ENCODE data around the gene HAGHL.

HAGHL gene

DNA sequence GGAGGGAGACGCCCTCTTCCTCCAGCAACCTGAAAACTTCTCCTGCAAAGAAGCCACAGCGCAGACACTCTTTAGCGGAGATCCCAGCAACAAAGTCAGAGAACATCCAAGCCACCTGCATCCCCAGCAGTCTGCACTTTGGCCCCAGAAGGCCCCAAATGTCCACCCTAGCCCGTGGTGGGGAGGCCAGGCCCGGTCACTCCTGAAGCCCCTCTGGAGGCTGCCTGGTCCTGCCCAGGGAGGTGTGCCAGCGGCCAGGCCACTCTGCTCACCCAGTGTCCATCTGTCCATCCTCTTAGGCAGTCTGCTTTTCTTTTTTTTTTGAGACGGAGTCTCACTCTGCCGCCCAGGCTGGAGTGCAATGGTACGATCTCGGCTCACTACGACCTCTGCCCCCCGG, 5.4 kb downstream of the HAGHL start:
- Histone ChIP-seq H3K4me3 (ENCODE audit: extremely low read depth, insufficient read depth, low read length, poor library complexity, severe bottlenecking) (no peak overlapping the region), H3K4me1 (ENCODE audit: control insufficient read depth, insufficient read depth, low read length, poor library complexity, severe bottlenecking) (peaks cover 4% of the 10 kb centered on the region), H3K36me3 (ENCODE audit: control insufficient read depth, insufficient read depth, low read length) (peaks cover 44% of the 10 kb centered on the region), H3K27ac (ENCODE audit: low read depth, low read length, severe bottlenecking) (no peak overlapping the region), H3K9me3 (ENCODE audit: control insufficient read depth, low read length) (no peaks in the 10 kb centered on the region)
- WGBS, 2 experiments (ENCODE audit: insufficient coverage in 2 of 2) = 96 to 97% methylated on average over 11 to 12 of the region's 12 CpGs

DNA sequence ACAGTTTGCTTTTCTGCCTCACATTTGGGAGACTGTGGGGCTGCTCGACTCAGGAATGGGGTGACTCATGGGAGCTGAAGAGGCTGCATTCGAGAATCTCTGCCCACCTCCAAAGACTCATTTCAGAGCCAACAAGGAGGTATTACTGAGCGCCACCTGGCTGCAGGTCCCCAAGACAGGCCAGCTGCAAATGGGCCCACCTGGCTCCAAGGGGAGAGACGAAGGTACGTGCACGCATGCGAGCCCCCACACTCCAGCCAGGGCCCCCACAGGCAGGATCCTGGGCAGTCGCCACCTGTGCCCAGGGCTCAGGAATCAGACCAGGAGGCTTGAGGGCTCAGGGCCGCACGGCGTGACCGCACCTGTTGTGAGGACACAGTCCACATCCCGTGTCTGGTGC, 6.0 kb downstream of the HAGHL start:
- H3K27ac ChIP-seq (ENCODE audit: low read depth, low read length, severe bottlenecking) = no peak overlapping the region

DNA sequence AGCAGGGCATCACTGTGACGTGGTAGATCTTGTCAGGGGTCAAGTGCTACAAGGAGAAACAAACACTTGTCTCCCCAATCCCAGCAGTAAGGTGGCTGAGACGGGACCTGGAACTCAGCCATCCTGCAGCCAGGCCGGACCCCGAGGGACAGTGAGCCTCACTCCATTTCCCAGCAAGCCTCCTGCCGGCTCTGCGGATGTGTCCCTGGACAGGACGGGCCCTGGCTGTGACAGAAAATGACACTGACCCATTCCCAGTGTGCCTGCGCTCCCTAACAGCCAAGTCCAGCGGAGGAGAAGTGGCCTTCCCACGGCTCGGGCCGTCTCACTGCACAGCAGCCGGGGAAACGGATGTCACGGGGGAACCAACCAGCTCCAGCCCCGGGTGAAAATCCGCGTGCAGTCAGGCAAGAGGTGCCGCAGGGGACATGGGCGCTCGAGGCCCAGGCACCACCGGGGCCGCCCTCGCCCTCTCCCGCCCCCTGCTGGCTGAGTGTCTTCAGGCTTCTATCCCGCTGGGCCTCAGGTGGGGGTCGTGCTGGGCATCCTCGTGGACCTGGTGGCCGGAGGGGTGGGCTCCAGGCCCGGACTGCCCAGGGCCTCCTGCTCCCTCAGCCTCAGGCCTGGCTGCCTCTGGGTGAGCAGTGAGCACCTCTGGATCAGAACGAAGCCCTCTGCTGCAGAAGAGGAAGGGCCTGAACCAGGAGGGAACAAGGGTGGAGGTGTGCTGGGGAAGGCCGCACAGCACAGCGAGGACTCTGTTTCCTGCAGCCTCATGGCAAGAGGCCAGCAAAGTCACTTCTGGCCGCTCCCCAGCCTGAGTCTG, 6.7 kb downstream of the HAGHL start:
- Histone ChIP-seq H3K36me3 (ENCODE audit: control insufficient read depth, insufficient read depth, low read length) (peaks cover 55% of the 10 kb centered on the region), H3K27ac (ENCODE audit: low read depth, low read length, severe bottlenecking) (no peak overlapping the region)
- 86 to 87% methylated on average over 33 to 34 of the region's 34 CpGs for WGBS, 2 experiments (ENCODE audit: insufficient coverage in 2 of 2)

More for the DNA sequence above, 6.0 kb downstream of the HAGHL start:
- Histone ChIP-seq H3K36me3 (ENCODE audit: control insufficient read depth, insufficient read depth, low read length) (peaks cover 50% of the 10 kb centered on the region), H3K9me3 (ENCODE audit: control insufficient read depth, low read length) (no peaks in the 10 kb centered on the region), H3K4me1 (ENCODE audit: control insufficient read depth, insufficient read depth, low read length, poor library complexity, severe bottlenecking) (no peaks in the 10 kb centered on the region), H3K4me3 (ENCODE audit: extremely low read depth, insufficient read depth, low read length, poor library complexity, severe bottlenecking) (no peak overlapping the region)
- 91 to 92% methylated on average over 13 of the region's 13 CpGs for WGBS, 2 experiments (ENCODE audit: insufficient coverage in 2 of 2)

DNA sequence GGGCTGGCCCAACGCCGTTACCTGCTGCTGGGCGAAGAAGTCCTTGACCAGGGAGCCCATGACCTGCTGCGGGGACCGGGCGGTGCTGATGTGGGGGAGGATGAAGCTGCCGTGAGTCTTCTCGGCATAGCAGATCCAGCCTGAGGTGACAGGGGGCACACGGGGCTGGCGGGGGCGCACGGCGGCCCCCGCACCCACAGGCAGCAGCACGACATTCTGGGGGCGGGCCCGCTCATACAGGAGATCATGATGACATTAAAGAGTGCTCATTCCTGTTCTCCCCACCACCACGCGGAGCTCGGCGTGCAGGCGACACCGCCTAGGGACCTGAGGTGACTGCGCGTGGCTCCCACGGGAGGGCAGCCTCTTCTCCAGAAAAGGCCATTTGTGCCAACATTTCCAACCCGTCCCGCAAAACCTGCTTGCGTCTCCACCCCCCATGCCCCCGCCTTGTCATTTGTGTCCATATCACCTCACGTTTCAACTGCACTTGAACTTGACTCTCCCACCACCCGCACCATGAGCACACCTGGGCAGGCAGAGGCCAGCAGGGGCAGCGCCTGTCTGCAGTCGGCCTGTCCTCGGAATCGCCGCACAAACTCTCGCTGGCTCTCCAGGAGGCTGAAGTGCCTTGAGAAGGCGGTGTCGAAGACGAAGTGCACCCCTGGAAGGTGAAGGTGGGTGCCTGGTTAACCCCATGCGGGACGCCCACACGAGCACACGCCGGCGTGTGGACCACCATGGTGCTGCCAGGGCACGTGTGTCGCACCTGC, 7.5 kb downstream of the HAGHL start:
- Histone ChIP-seq H3K4me1 (ENCODE audit: control insufficient read depth, insufficient read depth, low read length, poor library complexity, severe bottlenecking) (no peaks in the 10 kb centered on the region), H3K27ac (ENCODE audit: low read depth, low read length, severe bottlenecking) (no peak overlapping the region), H3K36me3 (ENCODE audit: control insufficient read depth, insufficient read depth, low read length) (peaks cover 62% of the 10 kb centered on the region), H3K4me3 (ENCODE audit: extremely low read depth, insufficient read depth, low read length, poor library complexity, severe bottlenecking) (no peak overlapping the region), H3K9me3 (ENCODE audit: control insufficient read depth, low read length) (no peaks in the 10 kb centered on the region)
- WGBS, 2 experiments (ENCODE audit: insufficient coverage in 2 of 2) = 94 to 95% methylated on average over 42 to 48 of the region's 49 CpGs

More for the DNA sequence above, 6.7 kb downstream of the HAGHL start:
- Histone ChIP-seq H3K4me3 (ENCODE audit: extremely low read depth, insufficient read depth, low read length, poor library complexity, severe bottlenecking) (no peak overlapping the region), H3K4me1 (ENCODE audit: control insufficient read depth, insufficient read depth, low read length, poor library complexity, severe bottlenecking) (no peaks in the 10 kb centered on the region), H3K9me3 (ENCODE audit: control insufficient read depth, low read length) (no peaks in the 10 kb centered on the region)

DNA sequence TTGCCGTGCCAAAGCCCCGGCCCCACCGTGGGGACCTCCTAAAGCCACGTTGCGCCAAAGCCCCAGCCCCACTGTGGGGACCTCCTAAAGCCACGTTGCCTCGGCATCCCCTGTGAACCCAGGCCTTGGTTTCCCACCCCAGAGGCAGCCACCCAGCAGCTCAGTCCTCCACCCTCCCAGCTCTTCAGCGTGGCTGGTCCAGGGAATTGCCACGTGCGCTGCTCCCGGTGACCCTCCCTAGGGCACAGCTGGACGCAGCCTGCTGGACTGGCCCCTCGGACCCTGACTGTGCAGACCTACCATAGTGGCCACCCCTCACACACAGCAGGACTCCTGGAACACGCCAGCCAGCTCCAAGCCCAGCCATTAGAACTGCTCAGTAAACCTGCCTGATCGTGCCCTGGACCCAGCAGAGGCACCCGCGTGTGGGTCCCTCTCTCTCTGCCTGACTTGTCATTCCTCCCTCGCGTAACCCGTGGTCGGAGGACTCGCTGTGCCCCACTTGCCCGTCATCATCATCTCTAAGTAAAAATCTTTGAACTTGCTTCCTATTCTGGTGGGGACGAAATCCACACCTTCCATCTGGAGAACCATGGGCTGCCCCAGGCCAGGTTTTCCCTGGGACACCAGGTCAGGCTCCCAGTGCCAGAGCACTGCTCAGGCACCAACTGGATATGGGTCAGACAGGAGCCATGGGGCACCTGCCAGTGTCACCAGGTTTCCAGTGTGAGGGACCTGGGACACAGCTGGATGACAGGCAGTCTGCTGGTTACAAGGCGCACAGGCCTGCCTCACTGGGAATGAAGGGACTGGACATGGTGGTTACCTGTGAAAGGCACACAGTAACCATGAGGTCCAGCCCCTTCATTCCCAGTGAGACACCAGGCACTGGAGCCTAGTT, 8.3 kb downstream of the HAGHL start:
- H3K9me3 ChIP-seq (ENCODE audit: control insufficient read depth, low read length) = no peaks in the 10 kb centered on the region
- peaks cover 62% of the 10 kb centered on the region for H3K36me3 ChIP-seq (ENCODE audit: control insufficient read depth, insufficient read depth, low read length)
- no peak overlapping the region for H3K27ac ChIP-seq (ENCODE audit: low read depth, low read length, severe bottlenecking)
- H3K4me3 ChIP-seq (ENCODE audit: extremely low read depth, insufficient read depth, low read length, poor library complexity, severe bottlenecking) = no peak overlapping the region
- no peaks in the 10 kb centered on the region for H3K4me1 ChIP-seq (ENCODE audit: control insufficient read depth, insufficient read depth, low read length, poor library complexity, severe bottlenecking)
- WGBS, 2 experiments (ENCODE audit: insufficient coverage in 2 of 2) = 93 to 96% methylated on average over 21 to 25 of the region's 25 CpGs

DNA sequence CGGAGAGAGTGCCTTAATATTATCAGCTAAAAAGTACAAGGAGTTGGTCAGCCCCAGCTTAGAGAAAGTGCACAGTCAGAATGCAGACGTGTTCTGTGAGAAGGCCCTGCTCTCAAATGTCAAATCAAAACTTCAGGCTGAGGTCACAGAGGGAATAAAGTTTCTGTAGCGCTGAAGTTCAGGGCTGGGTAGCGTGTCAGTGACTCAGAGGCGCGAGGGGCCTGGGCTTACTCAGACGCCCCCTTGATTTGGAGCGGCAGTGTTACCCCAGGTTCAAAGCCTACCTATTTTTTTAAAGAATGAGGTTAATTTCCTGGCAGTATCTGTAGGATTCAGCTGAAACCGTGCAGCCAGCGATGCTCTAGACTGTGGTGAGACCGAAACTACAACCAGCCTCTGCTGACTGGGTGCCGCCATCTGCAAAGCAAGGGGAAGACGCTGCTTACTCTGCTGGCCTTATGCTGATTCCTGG, 9.1 kb downstream of the HAGHL start:
- Histone ChIP-seq H3K9me3 (ENCODE audit: control insufficient read depth, low read length) (no peaks in the 10 kb centered on the region), H3K36me3 (ENCODE audit: control insufficient read depth, insufficient read depth, low read length) (peaks cover 57% of the 10 kb centered on the region), H3K27ac (ENCODE audit: low read depth, low read length, severe bottlenecking) (no peak overlapping the region), H3K4me3 (ENCODE audit: extremely low read depth, insufficient read depth, low read length, poor library complexity, severe bottlenecking) (no peak overlapping the region), H3K4me1 (ENCODE audit: control insufficient read depth, insufficient read depth, low read length, poor library complexity, severe bottlenecking) (no peaks in the 10 kb centered on the region)
- 97 to 98% methylated on average over 13 of the region's 13 CpGs for WGBS, 2 experiments (ENCODE audit: insufficient coverage in 2 of 2)

DNA sequence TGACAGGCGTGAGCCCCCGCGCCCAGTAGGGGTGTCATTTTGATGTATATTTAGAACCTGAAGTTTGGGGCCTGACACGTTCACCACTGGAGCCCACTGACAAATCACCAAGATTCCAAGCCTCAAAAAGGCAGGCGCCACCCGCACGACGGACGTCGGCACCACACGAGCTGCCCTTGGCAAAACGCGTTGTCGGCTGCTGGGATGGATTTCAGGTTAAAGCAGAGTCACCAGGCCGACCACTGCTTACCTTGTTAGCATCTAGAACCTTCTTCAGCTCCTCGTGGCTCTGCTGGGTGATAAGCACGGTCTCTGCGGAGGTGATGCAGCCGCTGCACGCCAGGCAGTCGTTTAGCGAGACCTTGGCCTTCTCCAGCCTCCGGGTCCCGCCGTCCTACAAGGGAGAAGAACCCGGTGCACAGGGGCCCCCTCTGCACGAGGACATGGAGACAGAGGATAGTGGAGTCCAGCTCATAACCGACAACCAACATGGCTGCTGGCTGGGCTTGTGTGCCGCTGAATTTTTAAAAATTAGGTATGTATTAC, 10.1 kb downstream of the HAGHL start:
- Histone ChIP-seq H3K4me1 (ENCODE audit: control insufficient read depth, insufficient read depth, low read length, poor library complexity, severe bottlenecking) (no peaks in the 10 kb centered on the region), H3K36me3 (ENCODE audit: control insufficient read depth, insufficient read depth, low read length) (peaks cover 51% of the 10 kb centered on the region), H3K9me3 (ENCODE audit: control insufficient read depth, low read length) (no peaks in the 10 kb centered on the region), H3K4me3 (ENCODE audit: extremely low read depth, insufficient read depth, low read length, poor library complexity, severe bottlenecking) (no peak overlapping the region), H3K27ac (ENCODE audit: low read depth, low read length, severe bottlenecking) (no peak overlapping the region)
- 95 to 96% methylated on average over 29 of the region's 29 CpGs for WGBS, 2 experiments (ENCODE audit: insufficient coverage in 2 of 2)

DNA sequence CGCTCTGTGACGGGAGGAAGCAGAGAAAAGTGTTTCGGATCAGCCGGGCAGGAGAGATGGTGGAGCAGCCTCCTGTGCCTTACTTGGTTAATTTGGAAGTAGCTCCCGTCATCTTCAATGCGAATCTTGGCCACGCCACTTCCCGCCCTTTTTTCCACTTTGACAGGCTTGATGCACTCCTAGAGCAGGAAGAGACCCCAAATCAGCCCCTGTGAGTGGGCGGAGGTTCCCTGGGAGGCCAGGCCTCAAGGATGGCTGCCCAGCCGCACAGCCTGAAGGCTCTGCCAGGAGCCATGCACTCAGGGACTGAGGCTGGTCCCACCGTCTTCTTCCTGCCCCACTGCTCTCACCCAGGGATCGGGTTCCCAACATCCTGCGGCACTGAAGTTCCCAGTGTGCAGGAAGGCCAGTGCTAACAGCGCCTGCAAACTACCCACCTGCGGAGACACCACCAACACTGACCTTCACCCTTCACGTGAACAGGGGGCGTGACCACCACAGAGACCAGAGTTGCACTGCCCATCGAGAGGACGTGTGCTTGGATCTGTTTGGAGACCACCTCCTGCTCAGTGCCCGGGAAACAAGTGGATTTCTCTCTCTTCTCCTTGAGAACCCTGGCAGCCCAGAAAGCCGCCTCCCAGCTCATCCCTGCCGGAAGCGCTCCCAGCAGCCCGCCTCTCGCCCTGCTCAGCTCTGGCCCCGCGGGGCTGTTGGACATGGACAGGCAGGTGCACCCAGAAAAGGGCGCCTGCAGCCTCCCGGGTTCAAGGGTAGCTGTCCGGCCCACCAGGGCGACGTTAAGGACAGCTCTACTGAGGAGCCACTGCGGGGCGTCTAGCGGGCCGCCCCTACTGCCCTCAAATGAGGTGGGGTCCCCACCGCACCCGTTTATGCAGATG, 12.9 kb downstream of the HAGHL start:
- WGBS, 2 experiments (ENCODE audit: insufficient coverage in 2 of 2) = 54 to 80% methylated on average over 25 to 34 of the region's 38 CpGs
- Histone ChIP-seq H3K4me3 (ENCODE audit: extremely low read depth, insufficient read depth, low read length, poor library complexity, severe bottlenecking) (peak overlapping the region; percentile 82), H3K27ac (ENCODE audit: low read depth, low read length, severe bottlenecking) (no peak overlapping the region), H3K36me3 (ENCODE audit: control insufficient read depth, insufficient read depth, low read length) (peaks cover 39% of the 10 kb centered on the region), H3K4me1 (ENCODE audit: control insufficient read depth, insufficient read depth, low read length, poor library complexity, severe bottlenecking) (no peaks in the 10 kb centered on the region), H3K9me3 (ENCODE audit: control insufficient read depth, low read length) (no peaks in the 10 kb centered on the region)

DNA sequence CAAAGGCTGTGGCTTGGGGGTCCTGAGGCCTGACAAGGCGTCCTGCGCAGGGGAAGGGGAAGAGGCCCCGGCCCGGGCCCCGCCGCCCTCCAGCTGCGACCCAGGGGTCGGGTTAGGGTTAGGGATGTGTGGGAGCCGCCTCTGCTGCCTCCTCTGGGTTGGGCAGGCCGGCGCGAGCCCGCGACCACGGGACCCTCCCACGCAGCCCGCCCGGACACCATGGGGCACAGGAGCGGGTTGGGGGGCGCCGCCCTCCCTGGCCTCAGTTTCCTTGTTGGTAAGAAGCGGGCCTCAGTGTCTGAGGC, 13.5 kb downstream of the HAGHL start:
- WGBS, 2 experiments (ENCODE audit: insufficient coverage in 2 of 2) = 1% methylated on average over 18 of the region's 22 CpGs
- no peak overlapping the region for H3K27ac ChIP-seq (ENCODE audit: low read depth, low read length, severe bottlenecking)
- H3K9me3 ChIP-seq (ENCODE audit: control insufficient read depth, low read length) = no peaks in the 10 kb centered on the region
- peak overlapping the region; percentile 82 for H3K4me3 ChIP-seq (ENCODE audit: extremely low read depth, insufficient read depth, low read length, poor library complexity, severe bottlenecking)
- no peaks in the 10 kb centered on the region for H3K4me1 ChIP-seq (ENCODE audit: control insufficient read depth, insufficient read depth, low read length, poor library complexity, severe bottlenecking)
- peaks cover 37% of the 10 kb centered on the region for H3K36me3 ChIP-seq (ENCODE audit: control insufficient read depth, insufficient read depth, low read length)
